ENCODE measurements around the gene SDK1. TPM values are rescaled to one million over a fixed set of nuclear protein-coding genes. Genes with fewer than 3 reads are reported as not detected.
A peak's percentile ranks its signal among the peaks of the same experiment; 100 is the strongest.

SDK1 gene
- total RNA-seq, 1 donor: 0.27 TPM

- no peak overlapping the region for H3K4me3 ChIP-seq (ENCODE audit: low read depth, low read length)
- no peak for DNase-seq (ENCODE audit: low read depth)
- TF ChIP-seq CTCF (IDR thresholded peaks at IDR 0.05; ENCODE audit: insufficient read depth, low read length): peak; percentile 6
Measured at GRCh38 chr7:3649250-3649649, 348.2 kb downstream of the SDK1 start.

- no peak for DNase-seq (ENCODE audit: low read depth)
- H3K4me3 ChIP-seq (ENCODE audit: low read depth, low read length): no peak overlapping the region
- TF ChIP-seq CTCF (IDR thresholded peaks at IDR 0.05; ENCODE audit: insufficient read depth, low read length): no peak
Measured at GRCh38 chr7:3649678-3650440, 348.8 kb downstream of the SDK1 start.

- no peak overlapping the region for H3K4me3 ChIP-seq (ENCODE audit: low read depth, low read length)
- DNase-seq (ENCODE audit: low read depth): no peak
- TF ChIP-seq CTCF (IDR thresholded peaks at IDR 0.05; ENCODE audit: insufficient read depth, low read length): no peak
Measured at GRCh38 chr7:3650844-3651243, 349.8 kb downstream of the SDK1 start.

GRCh38 chr7:3655635-3656034, 354.6 kb downstream of the SDK1 start:
- no peak for TF ChIP-seq CTCF (IDR thresholded peaks at IDR 0.05; ENCODE audit: insufficient read depth, low read length)
- H3K4me3 ChIP-seq (ENCODE audit: low read depth, low read length): no peak overlapping the region
- DNase-seq (ENCODE audit: low read depth): no peak

GRCh38 chr7:3657206-3657605, 356.2 kb downstream of the SDK1 start:
- no peak for DNase-seq (ENCODE audit: low read depth)
- TF ChIP-seq CTCF (IDR thresholded peaks at IDR 0.05; ENCODE audit: insufficient read depth, low read length): no peak
- no peak overlapping the region for H3K4me3 ChIP-seq (ENCODE audit: low read depth, low read length)

GRCh38 chr7:3668743-3669142, 367.7 kb downstream of the SDK1 start:
- no peak for DNase-seq (ENCODE audit: low read depth)
- H3K4me3 ChIP-seq (ENCODE audit: low read depth, low read length): no peak overlapping the region
- TF ChIP-seq CTCF (IDR thresholded peaks at IDR 0.05; ENCODE audit: insufficient read depth, low read length): no peak

GRCh38 chr7:3670898-3671297, 369.8 kb downstream of the SDK1 start:
- no peak for DNase-seq (ENCODE audit: low read depth)
- TF ChIP-seq CTCF (IDR thresholded peaks at IDR 0.05; ENCODE audit: insufficient read depth, low read length): no peak
- H3K4me3 ChIP-seq (ENCODE audit: low read depth, low read length): no peak overlapping the region

All from fibroblast of the aortic adventitia (primary cell).